ENCODE results near the gene TMEM203.
A peak's percentile ranks its signal among the peaks of the same experiment; 100 is the strongest.

TMEM203 gene

GRCh38 chr9:137176302-137177182 is 28.9 kb downstream of the TMEM203 start:
- DNase-seq, result peak; percentile 19

- DNase-seq, result no peak
Measured at GRCh38 chr9:137175345-137175961, 30.0 kb downstream of the TMEM203 start.

- DNase-seq, result no peak
Measured at GRCh38 chr9:137174722-137175293, 30.6 kb downstream of the TMEM203 start.

- no peak for DNase-seq
Measured at GRCh38 chr9:137173796-137174664, 31.4 kb downstream of the TMEM203 start.

- no peak for DNase-seq
Measured at GRCh38 chr9:137172901-137173795, 32.3 kb downstream of the TMEM203 start.

GRCh38 chr9:137171149-137171900 is 34.1 kb downstream of the TMEM203 start:
- no peak for DNase-seq

- no peak for DNase-seq
Measured at GRCh38 chr9:137170486-137171148, 34.8 kb downstream of the TMEM203 start.

GRCh38 chr9:137169896-137170358 is 35.5 kb downstream of the TMEM203 start, which contains the start of gene LRRC26:
Gene LRRC26, minus strand, starts transcription at chr9:137170051. Its CDS starts 108 bp downstream, at chr9:137169943.
- no peak for DNase-seq

GRCh38 chr9:137168904-137169856 is 36.3 kb downstream of the TMEM203 start:
- DNase-seq, result no peak

GRCh38 chr9:137168573-137168903 is 36.9 kb downstream of the TMEM203 start:
- no peak for DNase-seq

- no peak for DNase-seq
Measured at GRCh38 chr9:137167747-137168572, 37.5 kb downstream of the TMEM203 start.

- DNase-seq, result no peak
Measured at GRCh38 chr9:137167277-137167746, 38.1 kb downstream of the TMEM203 start.

- no peak for DNase-seq
Measured at GRCh38 chr9:137166380-137167229, 38.8 kb downstream of the TMEM203 start.

GRCh38 chr9:137165250-137165836 is 40.1 kb downstream of the TMEM203 start:
- DNase-seq, result no peak

GRCh38 chr9:137164370-137165249 is 40.8 kb downstream of the TMEM203 start:
- DNase-seq, result no peak

GRCh38 chr9:137163805-137164204 is 41.6 kb downstream of the TMEM203 start:
- no peak for DNase-seq
